Subcutaneous adipose tissue (tissue), 4 donors: Measurements from ENCODE around the gene GADD45B. TPM values are rescaled to one million over a fixed set of nuclear protein-coding genes. Genes with fewer than 3 reads are reported as not detected.

Experiments
- total RNA-seq, 4 donors: library from RNA; depleted of rRNA; stranded (reverse); fragments of >200 nt; gene quantifications; one replicate each; pipeline ENCODE4 v1.1.0, GENCODE V29; 2016
- TF ChIP-seq, protein P1 (sequence below): fragments of 450-650 bp; IDR thresholded peaks from one replicate; pipeline ENCODE4 v1.5.1; 2016; ENCODE audit warnings: low read depth, mild to moderate bottlenecking, control low read depth, antibody characterized with exemption, moderate library complexity

Gene GADD45B, protein sequence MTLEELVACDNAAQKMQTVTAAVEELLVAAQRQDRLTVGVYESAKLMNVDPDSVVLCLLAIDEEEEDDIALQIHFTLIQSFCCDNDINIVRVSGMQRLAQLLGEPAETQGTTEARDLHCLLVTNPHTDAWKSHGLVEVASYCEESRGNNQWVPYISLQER
- total RNA-seq = 100 to 1,000 TPM; 119 to 260 (median 212) TPM

DNA sequence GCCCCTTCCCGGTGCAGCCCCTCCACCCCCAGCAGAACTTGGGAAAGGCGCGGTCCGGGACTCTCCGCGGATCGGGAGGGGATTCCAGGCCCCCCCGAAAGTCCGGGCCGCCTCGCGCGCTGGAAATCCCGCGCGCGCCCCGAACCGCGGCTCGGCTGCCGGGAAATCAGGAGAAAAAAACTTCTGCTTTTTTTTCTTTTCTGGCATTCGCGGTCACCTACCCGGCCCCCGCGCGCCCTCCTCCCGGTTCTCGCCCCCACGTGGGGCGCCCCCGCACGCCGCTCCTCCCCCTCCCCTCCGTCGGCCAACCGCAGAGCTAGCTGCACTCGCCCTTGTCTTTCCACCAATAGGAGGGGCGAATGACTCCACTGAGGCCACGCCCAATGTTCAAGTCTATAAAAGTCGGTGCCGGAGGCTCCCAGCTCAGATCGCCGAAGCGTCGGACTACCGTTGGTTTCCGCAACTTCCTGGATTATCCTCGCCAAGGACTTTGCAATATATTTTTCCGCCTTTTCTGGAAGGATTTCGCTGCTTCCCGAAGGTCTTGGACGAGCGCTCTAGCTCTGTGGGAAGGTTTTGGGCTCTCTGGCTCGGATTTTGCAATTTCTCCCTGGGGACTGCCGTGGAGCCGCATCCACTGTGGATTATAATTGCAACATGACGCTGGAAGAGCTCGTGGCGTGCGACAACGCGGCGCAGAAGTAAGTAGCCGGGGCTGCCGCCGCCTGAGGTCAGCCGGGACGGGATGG is at the start of gene GADD45B:
Gene GADD45B, plus strand, starts transcription at position 426 of the 749 bp plus-strand sequence. Its CDS starts 232 bp downstream, at position 658.
- TF ChIP-seq, protein P1, sequence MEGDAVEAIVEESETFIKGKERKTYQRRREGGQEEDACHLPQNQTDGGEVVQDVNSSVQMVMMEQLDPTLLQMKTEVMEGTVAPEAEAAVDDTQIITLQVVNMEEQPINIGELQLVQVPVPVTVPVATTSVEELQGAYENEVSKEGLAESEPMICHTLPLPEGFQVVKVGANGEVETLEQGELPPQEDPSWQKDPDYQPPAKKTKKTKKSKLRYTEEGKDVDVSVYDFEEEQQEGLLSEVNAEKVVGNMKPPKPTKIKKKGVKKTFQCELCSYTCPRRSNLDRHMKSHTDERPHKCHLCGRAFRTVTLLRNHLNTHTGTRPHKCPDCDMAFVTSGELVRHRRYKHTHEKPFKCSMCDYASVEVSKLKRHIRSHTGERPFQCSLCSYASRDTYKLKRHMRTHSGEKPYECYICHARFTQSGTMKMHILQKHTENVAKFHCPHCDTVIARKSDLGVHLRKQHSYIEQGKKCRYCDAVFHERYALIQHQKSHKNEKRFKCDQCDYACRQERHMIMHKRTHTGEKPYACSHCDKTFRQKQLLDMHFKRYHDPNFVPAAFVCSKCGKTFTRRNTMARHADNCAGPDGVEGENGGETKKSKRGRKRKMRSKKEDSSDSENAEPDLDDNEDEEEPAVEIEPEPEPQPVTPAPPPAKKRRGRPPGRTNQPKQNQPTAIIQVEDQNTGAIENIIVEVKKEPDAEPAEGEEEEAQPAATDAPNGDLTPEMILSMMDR = no peak

DNA sequence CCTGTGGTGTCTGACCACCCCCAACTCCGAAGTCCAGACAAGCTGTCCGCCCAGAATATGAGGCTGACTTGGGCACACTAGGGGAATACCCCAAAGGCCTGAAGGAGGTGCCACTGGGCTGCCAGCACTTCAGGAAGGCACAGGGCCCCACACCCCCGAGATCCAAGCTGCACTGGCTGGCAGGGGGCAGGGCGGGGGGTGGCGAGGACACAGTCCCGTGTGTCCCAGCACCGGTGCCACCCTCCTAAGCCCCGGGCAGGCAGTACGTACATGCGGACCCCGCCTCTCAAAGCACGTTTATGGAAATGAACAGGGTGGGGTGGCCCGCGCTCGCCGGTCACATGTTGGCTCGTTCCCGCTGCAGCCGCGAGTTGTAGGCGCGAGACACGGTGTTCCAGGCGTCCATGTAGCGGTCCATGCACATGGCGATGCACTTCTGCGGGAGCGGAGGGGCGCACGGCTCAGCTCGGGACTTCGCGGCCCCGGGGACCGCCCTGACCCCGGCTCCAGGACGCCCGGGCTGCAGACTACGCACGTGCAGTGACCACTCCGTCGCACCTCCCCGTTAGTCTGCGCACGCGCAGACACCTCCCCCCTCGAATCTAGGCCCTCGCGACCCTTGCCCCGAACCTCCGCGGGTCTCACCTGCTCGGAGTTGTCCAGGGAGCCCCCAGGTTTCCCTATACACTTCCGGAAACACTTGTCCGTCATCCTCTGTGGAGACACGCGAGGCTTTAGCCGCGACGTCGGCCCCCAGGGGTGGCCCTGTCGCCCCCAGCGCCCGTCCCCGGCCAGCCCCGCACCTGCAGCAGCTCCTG is 49.1 kb upstream of the GADD45B start:
- TF ChIP-seq, protein P1 = no peak

DNA sequence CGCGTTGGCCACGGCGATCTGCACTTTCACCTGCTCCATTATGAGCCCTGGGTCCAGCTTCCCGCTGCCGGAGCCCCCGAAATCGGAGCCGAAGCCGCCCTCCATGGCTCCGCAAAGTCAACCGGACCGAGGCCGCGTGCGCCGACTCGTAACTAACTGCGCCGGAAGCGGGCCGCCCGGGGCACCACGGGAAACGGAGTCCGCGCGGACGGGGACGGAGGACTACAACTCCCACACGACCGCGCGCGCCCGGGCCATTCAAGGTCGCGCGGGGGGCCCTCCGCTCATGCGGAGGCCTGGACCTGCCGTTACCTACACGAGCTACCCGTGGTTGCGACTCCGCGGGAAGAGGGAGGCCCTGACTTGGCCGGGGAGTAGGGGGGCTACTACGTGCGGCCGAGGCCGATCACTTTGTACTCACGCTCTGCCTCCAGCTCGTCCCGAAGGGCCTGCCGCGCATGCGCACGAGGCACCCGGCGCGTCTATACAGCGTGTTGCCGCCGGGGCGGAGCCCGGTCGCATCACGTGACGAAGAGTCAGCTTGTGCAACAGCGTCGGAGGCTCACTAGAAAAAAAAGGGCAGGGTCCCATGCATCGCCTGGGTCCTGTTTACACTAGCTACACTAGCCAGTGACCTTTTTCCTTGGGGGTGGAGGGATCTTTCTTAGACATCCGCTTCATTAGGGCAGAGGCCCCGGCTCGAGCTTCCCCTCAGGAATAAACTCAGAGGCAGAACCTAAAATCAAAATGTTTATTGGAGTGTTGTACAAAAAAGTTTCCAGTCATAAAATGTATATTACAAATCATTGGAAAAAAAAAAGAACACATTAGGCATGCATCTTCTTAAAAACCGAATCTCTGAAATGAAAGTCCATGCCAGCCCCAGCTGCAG is 48.3 kb upstream of the GADD45B start, which contains the start of gene TIMM13:
Gene TIMM13, minus strand, starts transcription at position 158 of the 892 bp plus-strand sequence. Its CDS starts 53 bp downstream, at position 105.
- TF ChIP-seq, protein P1 = no peak

DNA sequence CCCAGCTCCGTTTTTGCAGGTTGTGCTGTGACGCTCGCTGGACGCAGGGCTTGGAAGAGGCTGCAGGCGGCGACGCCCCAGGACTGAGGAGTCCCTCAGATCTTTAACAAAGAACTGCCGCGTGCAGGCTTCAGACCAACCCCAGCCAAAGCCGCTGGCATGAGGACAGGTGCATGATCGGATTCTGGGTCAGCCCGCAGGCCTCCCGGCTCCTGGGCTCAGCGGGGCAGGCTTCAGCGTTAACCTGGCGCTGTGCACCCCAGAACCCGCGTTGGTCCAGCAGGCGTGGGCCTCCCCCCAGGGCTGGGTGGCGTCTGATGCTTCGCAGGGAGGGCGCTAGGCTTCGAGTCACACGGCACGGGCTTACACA is 47.6 kb upstream of the GADD45B start:
- TF ChIP-seq, protein P1 = no peak

DNA sequence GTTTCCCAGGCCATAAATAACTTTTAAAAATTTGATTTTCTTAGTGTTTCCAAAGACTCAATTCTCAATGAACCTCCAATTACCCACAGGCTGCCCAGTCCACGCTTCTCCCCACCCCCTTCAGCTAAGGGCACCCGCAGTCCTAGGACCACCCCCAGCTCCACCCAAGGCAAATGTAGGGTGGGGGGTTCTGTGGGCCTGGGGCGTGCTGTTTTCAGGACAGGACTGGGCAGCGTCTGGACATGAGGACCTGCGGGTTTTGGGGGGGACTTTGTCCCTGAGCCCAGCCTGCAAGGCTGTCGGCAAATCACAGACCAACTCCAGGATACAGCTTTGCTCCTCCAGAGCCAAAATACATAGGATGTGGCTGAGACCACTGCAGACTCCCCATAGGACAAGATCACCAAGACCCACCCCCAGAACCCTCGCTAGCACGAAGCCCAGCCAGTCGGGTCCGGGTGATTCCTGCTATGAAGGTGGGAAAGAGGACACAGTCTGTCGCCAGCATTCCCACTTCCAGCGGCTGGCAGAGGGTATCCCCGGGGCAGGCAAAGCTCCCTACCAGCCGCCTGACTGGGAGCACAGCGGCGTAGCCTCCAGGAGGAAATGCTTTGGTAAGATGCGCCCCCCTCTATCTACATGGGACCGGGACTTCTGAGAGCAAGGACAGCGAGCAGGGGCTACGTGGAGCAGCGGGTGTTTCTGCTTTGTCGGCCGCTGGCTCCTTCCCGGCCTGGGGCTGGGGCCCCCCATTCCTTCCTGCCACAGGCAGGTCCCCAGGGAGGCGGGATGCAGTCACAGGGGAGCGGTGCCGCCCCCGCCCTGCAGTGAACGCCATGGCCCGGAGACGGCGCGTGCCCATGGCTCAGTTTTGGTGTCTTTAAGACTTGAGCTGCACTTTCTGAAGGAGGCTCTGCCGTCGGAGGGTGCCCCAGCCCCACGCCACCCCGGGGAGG is 46.9 kb upstream of the GADD45B start:
- TF ChIP-seq, protein P1 = no peak

DNA sequence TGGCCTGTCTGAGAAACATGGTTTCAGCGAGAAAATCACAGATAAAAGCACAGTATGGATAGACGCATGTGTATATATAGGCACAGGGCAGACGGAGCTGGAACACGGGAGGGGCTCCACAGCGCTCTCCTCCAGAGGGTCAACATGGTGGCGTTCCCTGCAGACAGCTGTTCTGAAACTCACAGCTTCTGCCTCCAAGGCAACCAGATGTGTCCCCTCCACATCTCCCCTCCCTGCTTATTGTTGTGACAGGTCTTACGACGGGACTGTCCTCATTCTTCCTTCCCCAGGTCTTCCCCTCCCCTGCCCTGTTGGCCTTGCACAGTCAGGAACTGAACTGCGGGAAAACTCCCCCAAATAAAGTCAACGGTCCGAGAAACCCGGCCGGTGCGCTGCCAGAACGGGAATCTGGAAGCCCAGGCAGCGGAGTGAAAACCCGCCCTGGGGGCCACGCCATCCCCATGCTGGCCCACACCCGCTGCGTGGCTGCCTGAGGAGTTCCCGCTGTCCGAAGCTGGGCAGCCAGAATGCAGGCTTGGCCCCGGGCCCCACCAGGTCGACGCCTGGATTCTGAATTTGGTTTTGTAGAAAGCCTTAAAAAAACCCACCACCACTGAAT is 45.9 kb upstream of the GADD45B start:
- TF ChIP-seq, protein P1 = no peak
